ENCODE results near the gene AFP.

The AFP gene

GRCh38 chr4:73431813-73432168 lies 4.2 kb upstream of the AFP start:
- no peak overlapping the region for H3K9ac ChIP-seq (ENCODE audit: low read depth, low read length, poor library complexity, severe bottlenecking)
- H3K9me2 ChIP-seq (replicated peaks; ENCODE audit: low read depth, low read length): no peaks in the 10 kb centered on the region
- no peaks in the 10 kb centered on the region for H3K4me1 ChIP-seq (ENCODE audit: insufficient read depth, low read length, poor library complexity, severe bottlenecking)
- no peaks in the 10 kb centered on the region for H3K9me3 ChIP-seq (ENCODE audit: insufficient read depth, low read depth, low read length)
- H3K36me3 ChIP-seq (ENCODE audit: insufficient read depth, low read length): no peaks in the 10 kb centered on the region
- H3K4me2 ChIP-seq (ENCODE audit: low read depth, low read length, poor library complexity, severe bottlenecking): no peak overlapping the region
- TF ChIP-seq CTCF (conservative IDR thresholded peaks at IDR 0.05; ENCODE audit: low read length) (no peak), EZH2phosphoT487 (IDR thresholded peaks at IDR 0.05; ENCODE audit: borderline replicate concordance) (no peak)
- no peaks in the 10 kb centered on the region for H4K20me1 ChIP-seq (ENCODE audit: insufficient read depth, low read length, poor library complexity, severe bottlenecking)
- no peak overlapping the region for H3K4me3 ChIP-seq (ENCODE audit: low read length, poor library complexity, severe bottlenecking)
- no peak overlapping the region for H2AFZ ChIP-seq (ENCODE audit: low read length)
- H3F3A ChIP-seq (ENCODE audit: low read depth): no peaks in the 10 kb centered on the region
- no peaks in the 10 kb centered on the region for H3K79me2 ChIP-seq (ENCODE audit: insufficient read depth, low read length)
- H3K27me3 ChIP-seq (ENCODE audit: insufficient read depth, low read length, poor library complexity, severe bottlenecking): no peaks in the 10 kb centered on the region

- Histone ChIP-seq H3K27me3 (ENCODE audit: insufficient read depth, low read length, poor library complexity, severe bottlenecking) (no peaks in the 10 kb centered on the region), H3K79me2 (ENCODE audit: insufficient read depth, low read length) (no peaks in the 10 kb centered on the region), H3K9me3 (ENCODE audit: insufficient read depth, low read depth, low read length) (no peaks in the 10 kb centered on the region), H3K4me1 (ENCODE audit: insufficient read depth, low read length, poor library complexity, severe bottlenecking) (no peaks in the 10 kb centered on the region), H3K9ac (ENCODE audit: low read depth, low read length, poor library complexity, severe bottlenecking) (no peak overlapping the region), H2AFZ (ENCODE audit: low read length) (no peak overlapping the region), H3K36me3 (ENCODE audit: insufficient read depth, low read length) (no peaks in the 10 kb centered on the region), H3K4me3 (ENCODE audit: low read length, poor library complexity, severe bottlenecking) (no peak overlapping the region), H3K9me2 (replicated peaks; ENCODE audit: low read depth, low read length) (no peaks in the 10 kb centered on the region), H3K4me2 (ENCODE audit: low read depth, low read length, poor library complexity, severe bottlenecking) (no peak overlapping the region), H4K20me1 (ENCODE audit: insufficient read depth, low read length, poor library complexity, severe bottlenecking) (no peaks in the 10 kb centered on the region), H3F3A (ENCODE audit: low read depth) (no peaks in the 10 kb centered on the region)
- TF ChIP-seq EZH2phosphoT487 (IDR thresholded peaks at IDR 0.05; ENCODE audit: borderline replicate concordance) (no peak), CTCF (conservative IDR thresholded peaks at IDR 0.05; ENCODE audit: low read length) (no peak)
Observed at GRCh38 chr4:73432169-73433000, 3.6 kb upstream of the AFP start.

GRCh38 chr4:73433140-73433539 lies 2.9 kb upstream of the AFP start:
- Histone ChIP-seq H4K20me1 (ENCODE audit: insufficient read depth, low read length, poor library complexity, severe bottlenecking) (no peaks in the 10 kb centered on the region), H3K9me2 (replicated peaks; ENCODE audit: low read depth, low read length) (no peaks in the 10 kb centered on the region), H3K4me1 (ENCODE audit: insufficient read depth, low read length, poor library complexity, severe bottlenecking) (no peaks in the 10 kb centered on the region), H3K79me2 (ENCODE audit: insufficient read depth, low read length) (no peaks in the 10 kb centered on the region), H3K36me3 (ENCODE audit: insufficient read depth, low read length) (no peaks in the 10 kb centered on the region), H3K27me3 (ENCODE audit: insufficient read depth, low read length, poor library complexity, severe bottlenecking) (no peaks in the 10 kb centered on the region), H3F3A (ENCODE audit: low read depth) (no peaks in the 10 kb centered on the region), H3K9ac (ENCODE audit: low read depth, low read length, poor library complexity, severe bottlenecking) (no peak overlapping the region), H3K4me2 (ENCODE audit: low read depth, low read length, poor library complexity, severe bottlenecking) (no peak overlapping the region), H2AFZ (ENCODE audit: low read length) (no peak overlapping the region), H3K4me3 (ENCODE audit: low read length, poor library complexity, severe bottlenecking) (no peak overlapping the region), H3K9me3 (ENCODE audit: insufficient read depth, low read depth, low read length) (no peaks in the 10 kb centered on the region)
- TF ChIP-seq EZH2phosphoT487 (IDR thresholded peaks at IDR 0.05; ENCODE audit: borderline replicate concordance): no peak
- TF ChIP-seq CTCF (conservative IDR thresholded peaks at IDR 0.05; ENCODE audit: low read length): no peak
